ENCODE measurements around the gene SNN.

SNN gene

DNA sequence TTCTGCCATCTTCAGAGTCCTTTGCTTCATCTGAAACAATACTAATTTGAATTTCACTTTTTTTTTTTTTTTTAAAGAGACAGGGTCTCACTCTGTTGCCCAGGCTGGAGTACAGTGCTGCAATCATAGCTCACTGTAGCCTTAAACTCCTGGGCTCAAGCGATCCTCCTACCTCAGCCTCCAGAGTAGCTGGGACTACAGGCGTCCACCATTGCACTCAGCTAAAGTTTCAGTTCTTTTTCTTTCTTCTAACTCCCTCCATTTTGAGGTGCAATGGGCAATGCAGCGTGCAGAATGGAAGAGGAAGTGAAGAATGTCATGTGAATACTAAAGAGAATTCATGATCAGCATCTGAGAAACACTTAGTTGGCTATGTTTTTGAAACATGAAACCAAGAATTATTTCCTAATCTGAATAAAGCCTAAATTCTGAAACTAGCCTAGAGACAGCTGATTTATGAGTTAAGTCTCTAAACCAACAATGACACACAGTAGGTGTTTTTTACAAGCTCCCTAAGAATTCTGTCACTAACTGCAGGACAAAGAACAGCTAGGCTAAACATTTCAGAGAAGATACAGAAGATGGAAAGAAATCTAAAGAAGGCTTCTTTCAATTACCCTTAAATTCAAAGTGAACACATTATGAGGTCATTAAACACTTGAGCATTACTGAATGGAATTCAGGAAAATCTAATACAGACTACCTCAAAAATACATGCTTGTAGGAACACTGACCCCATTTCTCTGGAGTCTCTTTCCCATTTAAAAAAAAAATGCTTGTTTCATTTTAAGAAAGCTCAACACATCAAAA is 21.0 kb downstream of the SNN start:
- in situ Hi-C loops (cut with HindIII; ENCODE audit: low pct_ligation_motif_present, low pct_unique_long_range_greater_than_20kb, low sequenced_read_pairs) = no loop called here
- no peak for DNase-seq

DNA sequence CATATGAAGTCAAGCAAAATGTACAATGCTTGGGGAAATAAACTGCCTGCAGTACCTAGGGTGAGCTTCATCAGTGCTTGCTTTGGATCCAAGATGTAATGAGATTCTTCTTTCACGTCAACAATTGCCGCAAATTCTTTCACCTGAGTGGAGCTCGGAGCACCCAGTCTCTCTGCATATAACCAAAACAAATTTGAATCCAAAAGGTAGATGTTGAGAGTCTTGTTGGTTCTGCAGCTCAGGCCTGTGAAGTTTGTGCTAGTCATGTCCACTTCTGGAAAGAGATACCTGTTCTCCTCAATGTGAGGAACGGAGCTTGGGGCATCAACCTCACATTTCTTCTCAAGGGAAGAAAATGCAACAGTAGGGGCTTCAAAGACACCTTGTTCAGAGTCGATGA is 23.0 kb downstream of the SNN start:
- in situ Hi-C loops (cut with HindIII; ENCODE audit: low pct_ligation_motif_present, low pct_unique_long_range_greater_than_20kb, low sequenced_read_pairs) = no loop called here
- DNase-seq = no peak

DNA sequence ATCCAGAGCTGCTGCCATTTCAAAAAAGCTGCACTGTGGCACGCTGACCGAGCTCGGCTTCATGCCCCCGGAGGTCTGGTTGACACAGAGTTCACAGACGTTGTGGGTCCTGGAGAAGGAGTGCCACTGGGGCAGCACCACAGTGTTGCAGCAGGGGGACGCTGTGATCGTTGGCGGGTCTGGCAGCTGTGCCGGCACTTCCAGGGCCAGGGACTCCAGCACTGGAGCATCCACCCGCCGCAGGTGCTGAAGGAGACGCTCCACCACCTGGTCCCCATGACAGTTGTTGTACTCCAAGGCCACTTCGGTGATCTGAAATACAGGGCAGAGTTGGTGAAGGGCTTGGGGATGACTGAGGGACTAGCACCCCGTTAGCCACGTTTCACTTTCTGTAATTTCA is 23.5 kb downstream of the SNN start:
- DNase-seq = no peak
- in situ Hi-C loops (cut with HindIII; ENCODE audit: low pct_ligation_motif_present, low pct_unique_long_range_greater_than_20kb, low sequenced_read_pairs) = no loop called here

DNA sequence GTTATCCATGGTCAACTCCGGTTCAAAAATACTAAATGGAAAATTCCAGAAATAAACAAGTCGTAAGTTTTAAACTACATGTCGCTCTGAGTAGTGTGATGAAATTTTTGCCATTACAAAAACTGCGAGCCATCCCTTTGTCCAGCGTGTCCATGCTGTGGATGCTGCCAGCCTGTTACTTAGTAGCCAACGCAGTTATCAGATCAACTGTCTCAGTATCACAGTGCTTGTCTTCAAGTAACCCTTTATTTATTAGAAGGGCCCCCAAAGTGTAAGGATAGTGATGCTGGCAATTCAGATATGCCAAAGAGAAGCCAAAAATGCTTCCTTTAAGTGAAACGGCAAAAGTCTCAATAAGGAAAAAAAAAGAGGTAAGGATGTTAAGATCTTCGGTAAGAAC is 23.9 kb downstream of the SNN start:
- in situ Hi-C loops (cut with HindIII; ENCODE audit: low pct_ligation_motif_present, low pct_unique_long_range_greater_than_20kb, low sequenced_read_pairs) = no loop called here
- DNase-seq = no peak

DNA sequence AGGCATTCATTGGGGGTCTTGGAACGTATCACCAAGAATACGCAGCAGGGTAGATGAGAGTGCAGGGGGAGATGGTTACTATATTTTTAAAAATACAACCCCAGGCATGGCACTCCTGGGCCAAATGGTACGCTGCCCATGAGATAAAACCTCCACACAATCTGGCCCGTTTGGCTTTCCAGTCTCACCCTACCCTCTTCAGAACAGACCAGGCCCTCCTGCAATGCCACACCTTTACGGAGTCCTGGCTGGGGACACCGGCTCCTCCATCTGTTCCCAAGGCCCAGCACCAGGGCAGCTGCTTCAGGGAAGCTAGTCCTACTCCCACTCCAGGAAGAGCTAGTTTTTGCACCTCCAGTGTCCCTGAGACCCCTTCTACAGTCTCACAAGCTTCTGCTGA is 24.4 kb downstream of the SNN start:
- in situ Hi-C loops (cut with HindIII; ENCODE audit: low pct_ligation_motif_present, low pct_unique_long_range_greater_than_20kb, low sequenced_read_pairs) = no loop called here
- no peak for DNase-seq

DNA sequence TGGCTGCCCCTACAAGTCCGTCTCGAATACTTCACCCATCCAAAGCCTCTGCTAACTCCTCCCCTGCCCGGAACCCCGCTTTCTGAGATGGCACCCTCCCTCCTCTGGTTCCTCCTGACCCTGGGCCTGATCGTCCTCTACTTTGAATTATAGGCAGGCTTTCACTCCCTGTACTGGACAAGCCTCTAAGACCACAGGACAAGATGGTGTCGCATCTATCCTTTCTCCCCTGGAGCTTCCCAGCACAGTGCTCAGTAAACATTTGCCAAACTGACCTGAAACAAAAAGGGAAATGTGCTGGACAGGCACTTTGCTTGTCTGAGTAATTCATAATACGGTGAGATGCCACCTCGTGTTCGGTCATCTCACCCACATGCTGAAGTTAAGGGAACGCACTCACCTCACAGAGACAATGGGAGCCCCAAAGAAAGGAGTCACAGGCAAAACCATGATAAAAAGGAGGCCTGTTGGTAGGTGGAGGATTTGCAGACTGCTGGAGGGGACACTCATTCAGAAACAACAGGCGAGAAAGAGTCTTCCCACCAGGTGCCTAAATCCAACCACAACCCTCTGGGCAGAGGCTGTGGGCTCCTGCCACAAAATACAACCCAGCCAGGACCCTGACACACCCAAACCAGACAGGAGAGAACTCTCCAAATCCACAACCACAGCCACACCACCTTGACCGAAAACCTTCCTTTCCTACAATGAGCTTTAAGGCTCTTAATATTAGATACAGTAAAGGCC is 28.2 kb downstream of the SNN start:
- in situ Hi-C loops (cut with HindIII; ENCODE audit: low pct_ligation_motif_present, low pct_unique_long_range_greater_than_20kb, low sequenced_read_pairs) = no loop called here
- DNase-seq = no peak

DNA sequence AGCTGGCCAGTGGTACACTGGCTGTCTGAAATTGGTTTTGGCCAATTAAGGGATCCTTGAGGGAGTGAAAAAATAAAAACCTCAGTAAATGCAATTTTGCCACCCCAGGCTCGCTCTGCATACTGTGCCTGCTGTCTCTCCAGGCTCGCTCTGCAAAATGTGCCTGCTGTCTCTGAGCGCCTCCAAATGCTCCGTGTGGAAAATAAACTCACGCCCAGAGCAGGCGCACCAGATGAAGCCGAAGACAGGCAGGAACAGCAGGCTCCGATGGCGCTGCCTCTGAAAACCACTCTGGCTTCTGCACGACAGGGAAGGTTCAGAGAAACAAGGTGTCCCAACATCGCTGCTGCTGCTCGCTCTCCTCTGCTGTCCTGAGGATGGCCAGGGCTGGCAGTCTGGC is 29.1 kb downstream of the SNN start:
- in situ Hi-C loops (cut with HindIII; ENCODE audit: low pct_ligation_motif_present, low pct_unique_long_range_greater_than_20kb, low sequenced_read_pairs) = no loop called here
- no peak for DNase-seq

DNA sequence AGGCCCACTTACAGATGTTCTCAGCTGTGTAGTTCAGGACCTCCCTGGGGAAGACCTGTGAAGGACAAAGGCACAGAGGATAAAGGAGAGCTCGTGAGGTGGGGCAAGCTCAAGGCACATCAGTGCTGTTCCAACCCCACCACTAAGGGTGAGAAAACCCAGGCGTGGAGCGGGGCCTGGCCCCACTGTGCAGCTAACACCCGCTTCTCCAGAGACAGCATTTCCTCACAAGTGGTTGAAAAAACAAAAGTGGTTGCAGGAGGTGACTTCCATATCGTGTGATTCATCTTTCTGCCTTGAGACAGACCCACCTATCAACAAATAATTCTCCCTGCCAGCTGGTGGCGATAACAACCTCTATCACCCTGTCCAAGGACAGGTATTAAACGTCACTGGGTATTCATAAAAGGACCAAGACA is 30.0 kb downstream of the SNN start:
- in situ Hi-C loops (cut with HindIII; ENCODE audit: low pct_ligation_motif_present, low pct_unique_long_range_greater_than_20kb, low sequenced_read_pairs) = no loop called here

DNA sequence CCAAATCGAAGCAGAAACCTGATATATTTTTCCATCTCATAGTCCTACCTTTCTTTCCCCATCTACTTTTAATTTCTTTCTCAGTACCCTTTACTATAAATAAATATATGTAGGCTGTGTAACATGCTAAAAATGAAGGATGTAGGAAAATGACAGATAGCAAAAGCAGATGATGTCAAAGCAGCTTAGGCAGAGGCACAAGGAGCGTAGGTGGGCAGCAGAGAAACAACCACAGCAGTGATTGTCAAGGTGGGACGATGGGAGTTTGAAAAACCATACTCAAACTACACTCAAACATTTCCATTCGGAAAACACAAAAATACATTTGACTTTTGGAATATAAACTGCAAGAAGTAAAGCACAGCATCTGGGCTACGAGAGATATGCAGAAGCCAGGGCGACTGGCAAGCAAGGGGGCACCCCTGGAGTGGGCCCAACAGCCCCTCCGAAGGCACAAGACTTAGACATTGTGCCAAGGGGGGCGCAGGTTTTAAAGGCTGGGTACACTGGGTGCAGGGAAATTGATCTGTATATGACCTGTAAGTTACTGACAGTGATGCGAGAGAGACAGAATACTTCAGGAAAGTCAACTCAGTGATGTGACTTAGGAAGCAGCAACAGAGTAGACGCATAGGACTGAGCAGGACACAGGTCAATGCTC is 31.1 kb downstream of the SNN start:
- no peak for DNase-seq
- in situ Hi-C loops (cut with HindIII; ENCODE audit: low pct_ligation_motif_present, low pct_unique_long_range_greater_than_20kb, low sequenced_read_pairs) = no loop called here

More for the DNA sequence above, 30.0 kb downstream of the SNN start:
- DNase-seq = peak; percentile 30

DNA sequence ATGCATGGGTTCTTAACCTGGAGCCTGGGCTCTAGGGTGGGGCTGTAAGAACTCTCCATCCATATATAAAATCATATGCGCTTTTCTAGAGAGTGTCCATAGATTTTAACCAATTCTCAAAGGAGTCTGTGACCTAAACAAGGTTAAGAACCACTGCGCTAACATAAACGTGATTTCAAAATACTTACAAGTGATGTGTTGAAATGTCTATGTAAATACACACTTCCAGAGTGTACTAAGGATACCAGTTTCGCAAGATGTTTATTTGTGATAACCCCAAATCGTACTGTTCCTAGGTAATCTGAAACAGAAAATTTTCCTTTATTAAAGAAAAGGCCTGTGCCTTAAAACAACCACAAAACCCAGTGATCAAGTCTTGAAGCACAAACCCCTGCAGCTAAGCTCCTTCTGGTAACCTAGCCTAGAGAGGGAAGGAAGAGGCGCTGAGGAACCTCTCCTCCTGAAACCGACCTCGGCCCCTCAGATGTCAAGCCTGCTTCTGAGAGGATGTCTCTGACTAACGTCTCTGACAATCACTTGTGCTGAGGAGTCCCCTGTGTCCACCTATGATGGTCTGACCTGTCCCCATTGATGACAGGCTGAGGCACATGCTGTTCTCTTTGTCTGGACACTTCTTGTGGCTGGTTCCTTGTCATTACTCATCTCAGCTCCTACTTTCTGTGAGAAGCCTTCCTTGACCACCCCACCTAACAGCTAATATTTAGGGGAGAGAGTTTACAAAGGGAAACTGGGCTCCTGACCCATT is 32.2 kb downstream of the SNN start:
- DNase-seq = no peak
- in situ Hi-C loops (cut with HindIII; ENCODE audit: low pct_ligation_motif_present, low pct_unique_long_range_greater_than_20kb, low sequenced_read_pairs) = no loop called here

DNA sequence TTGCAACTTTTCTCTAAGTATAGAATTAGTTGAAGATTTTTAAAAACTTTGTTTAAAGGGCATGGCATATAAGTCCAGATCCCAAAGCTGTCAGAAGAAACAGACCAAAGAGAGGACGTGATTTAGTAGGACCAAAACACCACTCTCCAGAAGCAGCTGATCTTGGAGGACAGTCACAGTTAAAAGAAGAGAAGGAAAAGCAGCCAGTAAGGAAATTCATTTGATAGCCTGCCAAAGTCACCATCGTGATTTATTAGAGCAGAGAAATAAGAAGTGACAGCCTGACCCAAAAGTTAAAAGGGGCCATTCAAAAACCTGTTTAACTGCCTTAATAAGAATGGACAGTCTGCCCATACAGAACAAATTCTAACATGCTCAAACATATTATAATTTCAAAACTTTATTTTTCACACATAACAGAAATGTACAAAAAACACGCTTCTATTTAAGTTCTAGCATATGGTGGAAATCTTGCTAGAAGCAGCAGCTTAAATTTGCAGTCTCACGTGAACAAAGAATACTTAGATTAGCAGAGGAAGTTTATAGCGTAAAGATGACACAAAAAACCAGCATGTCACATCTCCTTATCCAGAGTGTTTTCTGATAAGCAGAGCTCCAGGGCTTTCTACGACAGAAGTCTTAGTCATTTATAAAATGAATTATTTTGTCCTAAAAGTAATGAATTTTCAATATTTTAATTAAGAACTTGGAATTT is 37.2 kb downstream of the SNN start:
- in situ Hi-C loops (cut with HindIII; ENCODE audit: low pct_ligation_motif_present, low pct_unique_long_range_greater_than_20kb, low sequenced_read_pairs) = no loop called here
- no peak for DNase-seq

DNA sequence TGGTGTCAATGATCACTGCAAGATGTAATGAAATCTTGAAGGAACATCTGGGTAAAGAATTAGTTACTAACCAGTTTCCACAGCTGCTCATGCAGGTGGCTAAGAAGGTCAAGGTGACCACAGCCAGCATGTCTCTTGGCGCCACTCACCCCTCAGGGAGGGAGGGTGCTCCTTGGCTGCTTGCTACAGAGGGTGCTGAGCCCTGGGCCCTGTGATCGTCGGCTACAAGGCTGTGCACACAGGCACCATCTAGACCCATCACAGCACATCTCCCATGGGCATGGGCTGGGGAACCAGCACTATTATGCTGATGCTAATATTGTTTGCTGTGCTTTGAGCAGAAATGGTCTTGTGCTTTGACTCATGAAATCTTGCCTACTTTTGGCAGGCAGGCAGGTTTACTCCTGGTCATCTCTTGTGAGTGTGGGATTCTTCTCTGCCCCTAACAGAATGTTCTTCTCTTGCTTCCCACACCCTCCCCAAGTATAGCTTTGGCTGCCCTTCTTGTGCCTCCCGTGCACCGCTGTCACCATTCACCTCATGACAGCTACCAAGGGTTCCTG is 38.0 kb downstream of the SNN start:
- no peak for DNase-seq
- in situ Hi-C loops (cut with HindIII; ENCODE audit: low pct_ligation_motif_present, low pct_unique_long_range_greater_than_20kb, low sequenced_read_pairs) = no loop called here

DNA sequence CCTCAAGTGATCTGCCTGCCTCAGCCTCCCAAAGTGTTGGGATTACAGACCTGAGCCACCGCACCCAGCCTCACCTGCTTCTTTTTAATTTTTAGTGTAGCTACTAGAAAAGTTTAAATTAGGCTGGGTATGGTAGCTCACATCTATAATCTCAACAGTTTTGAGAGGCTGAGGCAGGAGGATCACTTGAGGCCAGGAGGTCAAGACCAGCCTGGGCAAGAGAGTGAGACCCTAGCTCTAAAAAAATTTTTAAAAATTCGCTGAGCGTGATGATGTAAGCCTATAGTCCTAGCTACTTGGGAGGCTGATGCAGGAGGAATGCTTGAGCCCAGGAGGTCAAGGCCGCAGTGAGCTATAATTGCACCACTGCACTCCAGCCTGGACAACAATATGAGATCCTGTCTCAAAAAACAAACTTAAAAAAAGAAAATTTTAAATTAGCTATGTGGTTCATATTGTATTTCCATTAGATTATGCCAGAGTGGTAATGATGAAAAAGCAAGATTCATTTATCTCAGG is 39.5 kb downstream of the SNN start:
- in situ Hi-C loops (cut with HindIII; ENCODE audit: low pct_ligation_motif_present, low pct_unique_long_range_greater_than_20kb, low sequenced_read_pairs) = no loop called here
- DNase-seq = no peak

DNA sequence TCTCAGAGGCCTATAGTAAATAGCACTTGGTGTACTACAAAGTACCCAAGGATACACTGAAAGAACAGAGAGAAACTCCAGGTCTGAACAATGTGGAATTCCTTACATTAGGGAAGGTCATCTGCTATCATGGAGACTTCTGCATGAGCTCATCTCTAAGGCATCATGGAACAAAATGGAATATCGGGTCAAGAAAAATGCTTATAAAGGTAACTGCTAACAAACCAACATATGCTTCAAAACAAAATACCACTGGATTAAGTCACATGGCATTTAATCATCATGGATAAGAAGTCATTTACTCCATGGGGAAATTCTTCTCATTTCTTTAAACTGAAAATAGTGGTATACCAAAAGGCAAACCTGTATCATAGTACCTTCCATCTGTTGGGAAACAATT is 40.2 kb downstream of the SNN start:
- DNase-seq = no peak
- in situ Hi-C loops (cut with HindIII; ENCODE audit: low pct_ligation_motif_present, low pct_unique_long_range_greater_than_20kb, low sequenced_read_pairs) = no loop called here

DNA sequence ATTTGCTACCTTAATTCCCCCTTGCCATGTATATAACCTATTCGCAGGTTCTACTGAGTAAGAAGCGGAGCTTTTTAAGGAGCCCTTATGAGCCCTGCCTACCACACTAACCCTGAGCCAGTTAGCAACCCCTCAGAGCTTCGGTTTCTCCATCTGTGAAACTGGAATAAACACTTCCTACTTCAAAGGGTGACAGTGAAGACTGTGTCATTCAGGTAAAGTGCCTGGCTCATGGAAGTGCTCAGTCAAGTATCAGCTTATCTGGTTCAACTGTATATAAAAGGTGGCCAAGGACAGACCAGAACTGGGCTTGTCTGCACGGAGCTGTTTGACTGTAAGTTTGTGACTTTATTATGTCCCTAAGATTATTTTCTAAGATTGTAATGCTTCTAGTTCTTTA is 43.4 kb downstream of the SNN start:
- in situ Hi-C loops (cut with HindIII; ENCODE audit: low pct_ligation_motif_present, low pct_unique_long_range_greater_than_20kb, low sequenced_read_pairs) = no loop called here
- no peak for DNase-seq

DNA sequence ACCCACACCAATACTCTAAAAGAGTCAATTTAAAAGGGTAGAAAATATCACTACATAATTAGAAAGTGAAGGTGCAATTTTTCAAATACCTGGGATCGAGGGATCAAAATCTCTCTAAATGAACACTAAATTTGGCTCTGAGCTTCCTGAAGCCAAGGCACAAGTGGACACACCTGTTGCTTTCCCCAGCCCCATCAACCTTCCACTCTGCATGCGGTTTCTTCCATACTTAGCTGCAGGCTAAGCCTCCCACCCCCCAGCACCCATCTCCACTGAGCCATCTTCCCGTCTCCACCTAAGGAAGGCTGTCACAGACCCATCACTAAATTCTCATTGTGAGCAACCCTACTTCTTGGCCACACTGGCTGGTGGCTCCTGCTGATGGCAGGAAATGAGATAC is 43.9 kb downstream of the SNN start:
- no peak for DNase-seq
- in situ Hi-C loops (cut with HindIII; ENCODE audit: low pct_ligation_motif_present, low pct_unique_long_range_greater_than_20kb, low sequenced_read_pairs) = no loop called here

DNA sequence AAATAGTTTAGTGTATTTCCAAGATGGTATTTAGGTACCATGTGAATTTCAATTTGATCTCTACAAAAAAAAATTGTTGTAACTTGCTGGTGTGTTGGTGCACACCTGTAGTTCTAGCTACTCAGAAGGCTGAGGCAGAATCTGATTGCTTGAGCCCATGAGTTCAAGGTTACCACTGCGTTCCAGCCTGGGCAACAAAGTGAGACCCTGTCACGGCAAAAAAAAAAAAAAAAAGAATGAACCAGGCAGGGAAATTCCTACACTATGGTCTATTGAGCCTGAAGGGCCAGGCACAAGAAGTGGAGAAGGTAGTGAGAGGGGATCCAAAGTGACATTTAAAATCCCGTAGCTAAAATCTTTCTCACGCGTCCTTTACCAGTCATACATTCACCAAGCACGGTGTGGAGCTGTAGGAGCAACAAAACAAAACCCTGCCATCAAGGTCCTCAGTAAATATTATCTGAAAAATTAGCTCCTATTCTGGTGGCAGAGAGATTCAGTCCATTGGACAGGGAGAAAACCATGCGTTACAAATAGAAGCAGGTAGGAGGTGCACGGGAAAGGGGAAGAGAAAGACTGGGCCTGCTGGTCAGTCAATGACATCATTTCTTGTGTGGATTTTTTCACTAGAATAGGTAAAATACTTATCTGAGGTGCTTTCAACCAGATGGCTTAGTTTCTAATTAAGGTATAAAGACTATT is 47.1 kb downstream of the SNN start:
- in situ Hi-C loops (cut with HindIII; ENCODE audit: low pct_ligation_motif_present, low pct_unique_long_range_greater_than_20kb, low sequenced_read_pairs) = no loop called here
- DNase-seq = no peak

Measured in ACHN (cell line).